SKM-1 treated with dmso at 0.1 percent for 144 hours (cell line): ENCODE data around the gene PAPSS1.
"Not testable (repeated sequence)": the region's sequence is repeated elsewhere in the genome, so short reads cannot be mapped to it uniquely, and the experiment has no call there.

Source experiments
- DNase-seq: peaks from one replicate; lab custom pipeline; 2025; ENCODE audit not compliant: unreplicated experiment; lab: John Stamatoyannopoulos, UW

The PAPSS1 gene

DNA sequence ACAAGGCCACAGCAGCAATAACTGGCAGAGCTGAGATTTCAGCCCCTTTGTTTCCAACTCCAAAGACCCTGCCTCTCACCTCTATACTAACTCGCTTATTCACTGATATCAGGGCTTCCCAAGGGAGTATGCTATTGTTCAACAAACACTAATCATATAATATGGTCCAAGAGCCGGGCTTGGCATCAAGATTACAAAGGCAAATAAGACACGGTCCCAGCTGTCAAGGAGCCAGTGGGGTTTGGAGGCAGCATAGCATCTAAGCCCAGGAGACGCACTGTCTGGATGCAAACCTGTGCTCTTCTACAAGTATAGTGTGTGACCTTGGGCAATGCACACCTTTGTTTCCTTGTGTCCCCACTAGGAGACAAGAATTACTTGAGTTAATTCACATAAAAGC lies 28.7 kb downstream of the PAPSS1 start:
- DNase-seq: no peak

DNA sequence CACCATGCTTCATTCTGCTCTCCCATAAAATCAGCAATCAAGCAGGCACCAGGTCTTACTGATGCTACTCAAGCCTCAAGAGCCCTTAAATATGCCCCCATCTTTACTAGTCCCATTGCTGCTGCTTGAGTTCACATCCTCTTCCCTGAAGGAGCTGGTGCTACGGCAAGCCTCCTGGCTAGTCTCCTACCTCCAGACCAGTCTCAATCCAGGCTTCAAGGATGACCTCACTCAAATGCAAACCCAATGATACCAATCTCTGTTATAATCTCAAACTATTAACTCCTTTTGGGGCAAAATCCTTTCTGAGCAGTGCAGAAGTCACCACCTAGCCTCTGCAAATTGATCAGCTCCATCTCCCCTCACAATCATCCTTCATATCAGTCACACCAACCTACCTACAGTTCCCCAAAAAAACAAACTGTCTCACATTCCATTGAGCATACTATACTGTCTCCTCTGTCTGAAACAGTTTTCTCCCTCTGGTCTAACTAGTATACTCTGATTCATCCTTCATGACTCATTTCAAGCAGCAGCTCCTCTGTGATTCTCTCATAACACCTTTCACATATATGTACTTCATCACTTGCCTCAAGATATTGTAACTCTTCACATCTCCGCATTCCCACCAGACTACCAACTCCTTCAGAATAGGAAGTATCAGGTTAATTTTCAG lies 30.0 kb downstream of the PAPSS1 start:
- DNase-seq: no peak

DNA sequence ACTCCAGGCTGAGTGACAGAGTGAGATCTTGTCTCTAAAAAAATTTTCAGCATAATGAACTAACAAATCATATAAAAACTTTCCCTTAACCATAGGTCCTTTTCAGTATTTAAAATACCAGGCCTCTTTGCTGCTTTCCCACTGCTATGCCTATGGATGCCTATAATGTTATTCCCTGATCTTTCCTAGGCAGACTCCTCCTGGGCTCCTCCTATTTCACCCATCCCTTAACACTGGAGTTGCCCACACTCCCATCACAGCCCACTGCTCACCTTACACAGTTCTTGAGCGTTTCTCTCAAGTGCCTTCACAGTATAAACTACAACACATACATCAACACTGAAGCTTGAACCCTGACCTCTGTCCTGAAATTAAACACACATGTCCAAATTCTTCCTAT lies 31.6 kb downstream of the PAPSS1 start:
- no peak for DNase-seq

- no peak for DNase-seq
These were observed 34.3 kb downstream of the PAPSS1 start for GRCh38 chr4:107685740-107686139.

- DNase-seq: no peak
These were observed 36.2 kb downstream of the PAPSS1 start for GRCh38 chr4:107683873-107684272.

- no peak for DNase-seq
These were observed 37.7 kb downstream of the PAPSS1 start for GRCh38 chr4:107682306-107682705.

DNA sequence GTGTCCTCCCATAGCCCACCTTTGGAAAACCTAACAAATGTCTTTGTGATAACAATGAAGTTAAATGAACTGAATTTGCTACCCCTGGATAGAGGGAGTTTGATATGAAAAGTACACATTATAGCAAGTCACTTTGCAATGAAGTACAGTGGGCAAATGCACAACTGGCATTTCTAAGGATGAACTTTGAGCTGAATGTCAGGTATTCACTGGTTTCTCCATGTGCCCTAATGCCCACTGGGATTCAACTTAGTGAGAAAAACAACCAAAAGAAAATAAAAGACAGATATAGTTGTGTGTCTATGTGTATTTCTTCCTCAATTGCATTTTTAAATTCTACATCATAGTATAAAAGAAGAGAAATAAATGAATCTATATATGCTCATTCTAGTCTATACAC lies 51.0 kb downstream of the PAPSS1 start:
- no peak for DNase-seq

DNA sequence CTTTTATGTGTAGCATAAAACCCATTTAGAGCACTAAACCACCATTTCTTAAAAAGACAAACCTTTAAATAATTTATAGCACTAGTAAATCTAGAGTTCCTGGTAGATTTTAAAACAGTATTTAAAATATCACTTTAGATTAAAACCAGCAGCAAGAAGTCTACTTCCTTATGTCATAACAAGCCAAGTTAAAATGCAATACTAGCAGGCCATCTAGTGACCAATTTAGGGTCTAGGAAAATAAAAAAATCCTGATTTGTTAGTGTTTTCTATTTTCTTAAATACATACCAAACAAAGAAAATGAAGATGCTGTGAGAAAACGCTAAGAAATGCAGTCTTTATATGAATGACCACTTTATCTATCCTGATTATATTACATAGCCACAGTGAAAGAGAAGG lies 53.9 kb downstream of the PAPSS1 start:
- no peak for DNase-seq

- DNase-seq: no peak
These were observed 55.0 kb downstream of the PAPSS1 start for GRCh38 chr4:107665001-107665400.

DNA sequence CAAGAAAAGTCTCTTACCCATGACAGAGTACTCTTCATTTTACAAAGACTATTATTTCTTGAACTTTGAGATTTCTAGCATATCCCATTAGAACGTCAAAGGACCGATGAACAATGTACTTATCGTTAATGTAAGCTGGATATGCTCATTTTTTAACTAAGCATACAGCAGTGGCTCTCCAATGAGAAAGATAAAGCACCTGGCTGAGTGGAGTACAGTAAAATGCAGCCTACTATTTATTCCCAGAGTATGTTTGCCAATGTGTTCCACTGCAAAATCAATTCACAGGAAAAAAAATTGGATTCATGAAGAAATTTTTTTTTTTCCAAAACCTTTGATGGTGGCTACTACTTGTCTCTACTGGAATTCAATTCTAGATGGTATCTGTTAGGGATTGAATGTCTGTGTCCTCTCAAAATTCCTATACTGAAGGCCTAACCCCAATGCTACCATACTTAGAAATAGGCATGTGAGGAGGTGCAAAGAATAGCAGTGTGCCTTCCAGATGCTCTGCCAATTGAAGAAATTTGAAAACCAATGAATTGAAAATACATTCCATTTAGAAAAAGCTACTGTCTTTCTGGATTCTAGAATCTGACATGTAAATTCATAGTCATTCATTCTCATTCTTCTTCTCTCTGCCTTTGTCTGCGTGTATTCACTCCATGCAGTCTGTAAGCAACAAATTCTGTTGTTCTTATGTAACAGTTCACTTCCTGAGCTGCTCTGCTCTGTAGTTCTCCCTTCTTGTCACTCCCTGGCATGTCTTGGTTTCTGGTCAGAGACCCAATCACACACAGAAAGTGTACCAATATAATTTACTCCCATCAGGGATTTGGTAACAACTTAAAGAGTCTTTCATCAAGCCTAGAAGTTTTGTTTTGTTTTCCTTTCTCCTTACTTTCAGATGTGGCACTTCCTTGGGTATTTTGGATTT lies 61.4 kb downstream of the PAPSS1 start:
- peak; percentile 16 for DNase-seq

- DNase-seq: no peak
These were observed 64.7 kb downstream of the PAPSS1 start for GRCh38 chr4:107655289-107655688.

DNA sequence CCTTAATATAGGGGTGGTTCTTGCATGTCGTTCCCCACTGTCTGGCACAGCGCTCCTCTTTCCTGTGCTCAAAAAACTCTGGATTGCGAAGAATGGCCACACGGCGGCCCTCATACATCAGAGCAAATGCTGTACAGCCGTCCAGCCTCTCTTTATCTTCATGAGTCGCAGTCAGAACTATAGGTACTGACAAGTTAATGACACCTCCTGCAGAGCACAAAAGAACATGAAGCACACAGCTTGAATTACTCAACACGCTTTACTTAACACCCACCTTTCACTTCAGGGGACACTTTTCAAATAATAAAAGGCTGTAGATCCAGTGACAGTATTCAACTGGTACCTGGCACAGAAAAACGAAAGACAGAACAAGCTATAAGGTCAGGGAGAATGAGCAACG lies 65.3 kb downstream of the PAPSS1 start:
- DNase-seq: no peak

- DNase-seq: not testable (repeated sequence)
These were observed 68.6 kb downstream of the PAPSS1 start for GRCh38 chr4:107651408-107651807.

DNA sequence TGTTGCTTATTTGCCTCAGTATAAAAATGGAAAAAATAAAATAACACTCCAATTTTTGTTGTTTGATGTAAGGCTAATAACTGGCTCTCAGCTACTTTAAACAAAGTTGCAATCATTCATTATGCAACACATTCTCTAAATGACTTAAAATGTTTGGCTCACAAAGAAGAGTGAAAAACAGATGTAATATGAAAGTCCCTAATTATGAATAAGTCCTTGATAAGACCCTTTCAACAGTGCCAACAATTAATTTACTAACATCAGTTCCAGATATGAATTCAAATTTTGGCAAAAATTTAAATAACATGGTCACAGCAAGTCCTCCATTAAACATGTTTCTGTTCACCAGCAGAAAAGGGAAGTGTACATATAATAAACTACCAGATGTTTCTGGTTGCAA lies 69.8 kb downstream of the PAPSS1 start:
- no peak for DNase-seq

DNA sequence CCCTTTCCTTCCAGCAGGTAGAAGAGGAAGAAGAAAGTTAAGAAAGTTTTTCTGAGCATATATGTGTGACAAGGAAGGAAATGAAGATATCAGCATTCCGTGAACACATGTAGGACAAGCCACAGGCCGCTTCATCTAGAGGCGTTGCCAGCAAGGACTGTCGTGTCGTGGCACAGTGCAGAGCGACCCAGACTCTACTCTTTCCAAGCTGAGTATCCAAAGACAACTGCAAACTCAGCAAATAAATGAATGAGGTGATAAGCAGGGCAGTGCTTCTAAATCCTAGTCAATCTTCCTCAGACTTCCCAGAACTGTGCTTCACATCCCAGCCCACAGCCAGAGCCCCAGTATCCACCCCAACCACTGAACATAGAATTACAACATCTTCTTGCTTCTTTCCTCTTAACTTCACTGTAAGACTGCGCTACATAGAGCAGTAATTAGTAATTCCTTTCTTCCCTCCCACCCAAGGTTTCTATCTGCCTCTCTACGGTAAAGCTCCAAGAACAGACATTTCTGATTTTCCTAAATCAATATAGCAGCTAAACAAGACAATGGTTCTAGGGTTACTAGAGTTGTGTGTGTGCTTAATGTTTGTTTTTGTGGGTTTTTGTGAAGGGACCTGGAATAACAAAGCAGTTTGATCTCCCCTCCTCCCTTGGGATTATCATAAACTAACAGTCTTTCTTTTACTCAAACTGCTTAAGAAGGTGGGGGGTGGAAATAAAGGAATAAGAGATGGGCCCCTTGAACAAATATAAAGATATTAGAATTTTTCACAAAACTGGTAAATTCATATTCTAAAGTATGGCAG lies 71.6 kb downstream of the PAPSS1 start:
- no peak for DNase-seq

DNA sequence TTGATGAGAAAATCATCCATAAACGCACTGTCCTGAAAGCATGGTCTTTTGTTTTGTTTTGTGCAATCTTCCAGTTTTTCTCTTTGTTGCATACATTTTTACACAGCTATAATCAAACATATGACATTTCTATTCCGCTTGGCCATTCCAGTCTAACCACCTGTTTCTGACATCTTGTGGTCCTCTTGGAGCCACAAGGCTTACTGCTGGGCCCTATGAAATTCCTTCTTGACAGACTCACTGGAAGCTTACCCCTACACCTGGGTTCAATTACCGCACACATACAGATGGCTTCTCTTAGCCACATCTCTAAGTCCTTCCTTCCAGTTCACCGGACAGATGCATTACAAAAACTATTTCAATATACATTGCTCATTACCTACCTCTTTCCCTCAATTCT lies 72.4 kb downstream of the PAPSS1 start:
- DNase-seq: no peak

DNA sequence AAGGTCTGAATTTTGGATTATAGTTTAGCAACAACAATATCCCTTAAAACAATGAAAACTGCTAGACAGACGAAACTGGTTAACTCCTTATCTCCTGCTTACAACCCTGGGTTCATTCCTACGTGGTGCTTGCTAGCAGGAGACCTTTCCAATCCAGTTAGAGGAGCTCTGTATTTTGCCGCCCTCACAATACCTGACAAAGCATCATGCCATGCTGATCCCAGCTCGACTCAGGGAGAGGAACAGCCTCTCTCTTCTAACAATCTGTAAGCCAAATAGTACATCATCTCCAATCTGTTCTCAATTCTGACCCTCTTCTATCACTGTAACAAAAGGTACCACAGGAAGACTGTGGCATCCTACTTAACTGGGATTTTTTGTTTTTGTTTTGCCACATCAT lies 74.4 kb downstream of the PAPSS1 start:
- DNase-seq: no peak

GRCh38 chr4:107643021-107643420 lies 77.0 kb downstream of the PAPSS1 start:
- DNase-seq: no peak

GRCh38 chr4:107640878-107641277 lies 79.2 kb downstream of the PAPSS1 start:
- no peak for DNase-seq

GRCh38 chr4:107640197-107640596 lies 79.8 kb downstream of the PAPSS1 start:
- no peak for DNase-seq

DNA sequence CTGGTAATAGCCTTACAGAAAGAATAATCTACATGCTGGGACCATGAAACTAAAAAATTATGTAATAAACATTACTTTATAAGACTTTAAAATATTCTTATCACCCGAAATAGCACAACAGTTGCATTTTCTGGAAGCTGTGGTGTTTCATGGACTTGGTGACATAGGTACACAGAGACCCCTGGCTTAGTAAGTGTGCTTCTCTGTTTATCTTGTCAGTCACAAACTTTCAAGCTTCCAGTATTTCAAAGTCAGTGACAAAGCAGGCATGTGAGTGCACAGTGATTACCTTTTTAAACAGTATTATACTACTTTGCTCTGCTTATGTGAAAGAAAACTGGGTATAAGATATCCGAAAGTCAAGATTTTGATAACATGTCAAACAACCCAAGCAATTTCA lies 84.3 kb downstream of the PAPSS1 start:
- no peak for DNase-seq

DNA sequence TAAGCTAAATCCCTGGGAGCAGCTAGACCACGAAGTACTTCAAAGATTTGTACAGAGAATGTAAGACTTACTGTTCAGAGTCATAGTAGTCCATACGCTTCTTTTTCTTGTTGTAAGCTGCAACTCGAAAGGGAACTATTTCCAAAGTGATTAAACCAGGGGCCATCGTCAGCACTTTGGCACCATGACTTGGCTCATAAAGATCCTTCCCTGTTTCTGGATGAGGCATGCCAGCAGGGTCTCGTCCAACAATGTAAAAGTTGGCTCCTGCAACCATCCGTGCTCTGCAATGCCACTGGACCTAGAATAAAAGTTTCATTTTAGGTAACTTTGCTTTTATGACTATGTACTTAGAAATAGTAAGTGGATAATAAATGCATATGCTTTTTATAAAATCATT lies 88.5 kb downstream of the PAPSS1 start:
- no peak for DNase-seq
